ENCODE data around the gene PADI1.

Gene PADI1

GRCh38 chr1:17198476-17199258 is 6.3 kb upstream of the PADI1 start:
- DNase-seq, result no peak

GRCh38 chr1:17199267-17200044 is 5.5 kb upstream of the PADI1 start:
- no peak for DNase-seq

DNA sequence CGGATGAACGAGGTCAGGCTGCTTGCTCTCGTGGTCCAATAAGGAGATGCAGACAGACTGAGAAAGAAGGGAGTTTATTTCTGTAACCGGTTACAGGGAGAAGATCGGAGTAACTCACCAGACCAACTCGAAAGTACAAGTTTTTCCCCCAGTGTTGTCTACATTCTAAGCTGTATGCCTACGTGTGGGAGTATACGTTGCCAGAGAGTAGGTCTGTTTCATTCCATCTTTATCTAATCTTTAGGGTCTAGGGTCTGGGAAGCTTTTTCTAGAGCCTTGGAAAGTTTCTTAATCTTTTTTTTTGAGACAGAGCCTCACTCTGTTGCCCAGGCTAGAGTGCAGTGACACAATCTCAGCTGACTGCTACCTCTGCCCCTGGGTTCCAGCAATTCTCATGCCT is 4.7 kb upstream of the PADI1 start:
- no peak for DNase-seq

DNA sequence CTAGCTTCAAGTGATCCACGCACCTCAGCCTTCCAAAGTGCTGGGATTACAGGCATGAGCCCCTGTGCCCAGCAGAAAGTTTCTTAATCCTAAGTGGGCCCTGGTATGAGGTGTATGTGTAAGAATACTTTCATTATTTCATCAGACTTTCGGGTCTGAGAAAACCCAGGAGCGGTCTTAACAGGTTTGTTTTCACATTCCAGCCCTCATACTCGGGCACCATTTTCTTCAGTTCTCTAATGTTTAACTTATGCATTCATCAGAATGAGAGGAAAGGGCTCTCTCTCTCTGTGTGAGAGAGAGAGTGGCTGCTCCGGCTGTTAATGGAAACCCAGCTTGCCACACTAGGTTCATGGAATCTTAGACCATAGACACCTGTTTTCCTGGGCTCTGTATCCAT is 4.2 kb upstream of the PADI1 start:
- no peak for DNase-seq

DNA sequence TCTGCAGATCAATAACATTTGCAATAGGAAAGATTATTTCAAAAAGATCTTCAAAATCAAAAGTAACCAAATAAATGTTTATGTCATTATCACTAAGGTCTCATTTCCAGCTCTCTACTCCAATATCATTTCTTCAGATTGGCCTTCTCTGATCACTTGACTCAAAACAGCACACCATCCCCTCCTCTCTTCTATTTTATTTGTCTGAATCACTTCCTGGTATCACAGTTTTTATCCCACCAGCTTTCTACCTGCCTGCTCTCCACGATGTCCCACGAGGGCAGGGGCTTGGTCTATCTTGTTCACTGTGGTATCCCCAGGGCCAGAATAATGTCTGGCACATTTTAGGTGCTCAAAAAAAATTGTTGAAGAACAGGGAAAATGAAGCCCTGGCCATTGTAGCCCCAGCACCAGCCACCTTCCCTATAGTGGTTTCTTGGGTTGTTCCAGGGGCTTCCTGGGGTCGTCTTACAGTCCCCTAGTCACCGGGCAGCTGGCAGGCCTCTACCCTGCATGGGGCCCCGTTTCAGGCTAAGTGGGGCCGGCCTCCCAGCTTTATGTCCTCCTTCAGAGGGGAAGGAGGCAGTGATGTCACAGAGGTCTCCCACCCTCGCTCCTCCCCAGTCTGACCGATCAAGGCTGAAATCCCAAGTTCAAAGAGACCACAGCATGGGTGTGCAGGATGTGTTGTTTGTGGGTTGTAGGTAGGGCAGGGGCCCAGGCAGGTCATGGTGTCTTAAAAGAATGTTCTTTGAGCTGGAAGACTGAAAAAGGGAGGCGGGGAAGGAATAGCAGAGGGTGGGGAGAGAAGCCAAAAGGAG is 3.5 kb upstream of the PADI1 start:
- peak in 3 of 6 experiments; percentile 16 to 26 (median 19) for DNase-seq

GRCh38 chr1:17205652-17206051 is 724 bp downstream of the PADI1 start:
- DNase-seq, result no peak

GRCh38 chr1:17206196-17206595 is 1.3 kb downstream of the PADI1 start:
- no peak for DNase-seq

DNA sequence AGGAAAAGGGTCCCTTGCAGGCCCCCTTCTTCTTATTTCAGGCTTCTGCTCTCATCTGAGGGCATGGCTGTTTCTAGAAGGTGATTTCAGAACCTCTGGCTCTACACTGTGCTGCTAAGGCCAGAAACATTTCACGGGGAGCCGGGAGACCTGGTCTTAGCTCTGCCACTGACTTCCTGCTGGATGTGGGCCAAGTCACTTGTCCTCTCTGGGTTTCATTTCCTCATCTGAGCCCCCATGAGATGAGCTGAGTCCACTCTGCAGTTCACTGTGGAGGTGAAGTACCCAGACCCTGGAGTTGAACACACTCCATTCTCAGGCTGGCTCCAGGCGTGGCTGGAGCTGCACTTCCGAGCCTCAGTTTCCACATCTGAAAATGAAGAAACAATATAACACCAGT is 2.1 kb downstream of the PADI1 start:
- no peak for DNase-seq

- DNase-seq, result no peak
Observed at GRCh38 chr1:17207540-17207939, 2.6 kb downstream of the PADI1 start.

DNA sequence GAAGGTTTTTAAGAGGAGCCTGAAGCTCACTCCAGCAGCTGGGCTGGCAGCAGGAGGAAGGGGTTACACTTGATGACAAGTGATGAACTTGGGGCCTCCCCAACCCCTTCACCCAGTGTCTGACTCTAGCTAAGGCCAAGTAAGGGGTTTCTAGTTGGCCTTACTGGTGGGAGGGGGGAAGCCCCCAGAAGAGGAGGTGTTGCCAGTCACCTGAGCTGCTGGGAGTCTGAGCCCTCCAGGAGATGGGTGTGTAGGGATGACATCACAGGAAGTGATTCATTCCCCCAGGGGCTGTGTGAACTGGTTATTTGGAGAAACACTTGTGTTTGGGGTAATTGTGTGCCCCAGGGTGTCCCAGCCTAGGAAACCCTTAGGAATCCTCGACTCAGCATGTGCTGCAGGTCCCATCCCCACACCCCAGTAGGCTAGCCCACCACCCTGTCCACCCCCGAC is 3.1 kb downstream of the PADI1 start:
- DNase-seq, result no peak

- DNase-seq, result no peak
Observed at GRCh38 chr1:17208546-17208945, 3.6 kb downstream of the PADI1 start.

DNA sequence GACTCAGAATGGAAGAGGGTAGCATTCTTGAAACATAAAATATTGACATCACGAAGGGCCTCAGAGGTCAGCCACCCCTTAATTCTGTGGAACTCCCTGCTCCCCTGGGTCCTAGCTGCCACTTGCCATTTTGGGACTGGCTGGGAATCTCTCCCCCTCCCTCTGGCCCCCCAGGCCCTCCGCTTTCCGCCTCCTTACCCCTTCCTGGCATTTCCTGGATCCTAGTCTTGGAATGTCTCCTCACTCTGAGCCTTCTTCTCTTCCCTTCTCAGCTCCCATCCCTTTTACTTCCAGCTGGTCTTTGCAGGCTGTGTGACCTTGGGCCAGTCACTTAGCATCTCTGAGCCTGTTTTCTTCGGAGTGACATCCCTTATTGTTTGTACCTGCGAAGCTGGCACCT is 4.5 kb downstream of the PADI1 start:
- DNase-seq, result no peak

- no peak for DNase-seq
Observed at GRCh38 chr1:17210176-17210575, 5.2 kb downstream of the PADI1 start.

- no peak for DNase-seq
Observed at GRCh38 chr1:17211377-17211776, 6.4 kb downstream of the PADI1 start.

- DNase-seq, result no peak
Observed at GRCh38 chr1:17212009-17212408, 7.1 kb downstream of the PADI1 start.

GRCh38 chr1:17212487-17213121 is 7.7 kb downstream of the PADI1 start:
- peak; percentile 48 to 83 (median 68) for DNase-seq

DNA sequence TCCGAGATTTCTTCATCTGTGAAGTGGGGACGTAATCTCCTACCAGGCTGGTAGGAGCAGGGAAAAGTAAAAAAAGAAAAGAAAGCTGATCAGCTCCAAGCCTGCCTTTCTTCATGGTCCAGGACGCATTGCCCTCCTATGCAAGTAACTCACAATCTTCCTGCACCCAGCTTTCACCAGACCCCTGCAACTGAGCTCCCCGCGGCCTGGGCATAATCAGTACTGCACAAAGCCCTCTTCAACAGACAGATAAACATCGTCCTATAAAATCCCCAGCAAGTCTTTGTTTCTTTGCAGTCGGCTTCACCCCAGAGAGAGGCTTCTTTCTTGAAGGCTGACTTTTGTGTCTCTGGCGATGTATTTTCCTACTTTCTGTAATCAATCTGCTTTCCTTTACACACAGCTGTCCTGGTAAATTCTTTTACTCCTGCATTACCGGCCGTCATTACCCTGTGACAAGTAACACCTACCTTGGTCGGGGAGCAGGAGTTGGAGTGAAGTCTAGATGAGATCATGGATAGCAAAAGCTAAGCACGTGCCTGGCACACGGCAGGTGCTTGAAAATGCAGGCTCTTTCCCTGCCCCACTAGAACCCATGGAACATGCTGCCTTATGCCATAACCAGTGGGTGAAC is 8.3 kb downstream of the PADI1 start:
- DNase-seq, result peak in 1 of 6 experiments; percentile 30

DNA sequence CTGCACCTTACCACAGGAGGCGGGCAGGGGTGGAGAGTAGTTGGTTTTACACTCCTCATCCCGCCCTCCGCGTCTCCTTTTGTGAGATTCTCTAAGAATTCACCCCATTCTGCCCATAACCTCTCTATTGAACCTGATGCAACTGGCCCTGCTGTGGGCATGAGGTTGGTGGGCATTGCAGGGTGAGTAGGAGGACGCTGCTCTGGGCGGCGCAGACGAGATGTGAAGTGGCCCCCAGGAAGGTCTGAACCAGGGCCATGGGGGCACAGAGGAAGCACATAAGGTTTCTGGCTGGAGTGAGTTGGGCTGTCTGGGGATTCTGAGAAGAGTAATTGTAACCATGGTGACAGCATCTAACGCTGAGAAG is 8.8 kb downstream of the PADI1 start:
- no peak for DNase-seq

DNA sequence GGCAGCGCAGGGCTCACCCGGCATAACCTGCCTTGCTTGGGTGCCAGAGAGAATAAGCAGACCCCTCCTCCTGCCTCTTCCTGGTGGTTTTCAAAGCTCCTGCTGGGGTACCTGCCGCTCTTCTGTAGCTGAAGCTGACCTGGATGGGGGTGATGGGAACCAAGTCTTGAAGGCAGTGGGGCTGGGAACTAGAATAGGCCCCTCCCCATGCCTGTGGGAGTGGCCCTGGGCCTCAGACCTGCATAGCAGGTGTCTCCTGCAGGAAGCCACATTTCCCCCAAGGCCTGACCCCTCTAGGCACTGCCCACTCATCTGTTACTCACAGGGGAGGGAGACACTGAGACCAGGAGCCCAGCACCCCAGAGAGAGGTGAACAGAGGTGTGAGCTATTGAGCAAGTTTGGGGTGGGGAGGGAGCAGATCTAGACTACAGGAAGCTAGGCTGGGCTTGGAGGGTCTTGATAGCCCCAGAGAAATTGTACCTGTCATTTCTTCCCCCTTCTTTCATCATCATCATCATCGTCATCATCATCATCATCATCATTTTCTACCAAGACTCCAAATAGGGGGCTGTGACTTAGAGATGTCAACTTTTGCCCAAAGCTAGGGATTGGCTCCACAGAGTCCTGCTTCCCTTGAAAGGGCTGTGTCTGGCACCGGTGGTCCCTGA is 10.1 kb downstream of the PADI1 start:
- DNase-seq, result no peak

GRCh38 chr1:17215545-17215890 is 10.6 kb downstream of the PADI1 start:
- no peak for DNase-seq

DNA sequence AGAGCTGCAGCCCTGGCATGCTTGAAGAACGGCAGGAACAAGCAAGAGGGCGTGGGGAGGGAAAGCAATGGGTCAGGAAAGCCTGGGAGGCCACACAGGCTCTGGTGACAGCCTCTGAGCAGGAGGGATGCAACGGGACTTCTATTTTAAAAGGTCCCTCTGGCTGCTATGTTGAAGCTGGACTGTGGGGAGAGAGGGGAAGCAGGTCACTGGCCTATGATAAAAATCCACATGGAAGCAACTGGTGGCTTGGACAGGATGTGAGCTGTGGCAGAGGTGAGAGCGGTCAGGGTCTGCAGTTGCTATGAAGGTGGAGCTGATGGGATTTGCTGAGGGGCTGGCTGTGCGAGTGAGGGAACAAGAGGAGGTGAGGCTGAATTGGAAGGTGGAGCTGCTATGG is 11.2 kb downstream of the PADI1 start:
- no peak for DNase-seq

- no peak for DNase-seq
Observed at GRCh38 chr1:17217607-17218006, 12.7 kb downstream of the PADI1 start.
